DMS114 treated with DMSO at 0.1 percent for 48 hours (cell line): ENCODE results near the gene ARHGEF37.
"Not testable (repeated sequence)": the region's sequence is repeated elsewhere in the genome, so short reads cannot be mapped to it uniquely, and the experiment has no call there.

ENCODE experiments used
- DNase-seq: peaks from one replicate; lab custom pipeline; 2025; ENCODE audit not compliant: unreplicated experiment; lab: John Stamatoyannopoulos, UW

Gene ARHGEF37

DNA sequence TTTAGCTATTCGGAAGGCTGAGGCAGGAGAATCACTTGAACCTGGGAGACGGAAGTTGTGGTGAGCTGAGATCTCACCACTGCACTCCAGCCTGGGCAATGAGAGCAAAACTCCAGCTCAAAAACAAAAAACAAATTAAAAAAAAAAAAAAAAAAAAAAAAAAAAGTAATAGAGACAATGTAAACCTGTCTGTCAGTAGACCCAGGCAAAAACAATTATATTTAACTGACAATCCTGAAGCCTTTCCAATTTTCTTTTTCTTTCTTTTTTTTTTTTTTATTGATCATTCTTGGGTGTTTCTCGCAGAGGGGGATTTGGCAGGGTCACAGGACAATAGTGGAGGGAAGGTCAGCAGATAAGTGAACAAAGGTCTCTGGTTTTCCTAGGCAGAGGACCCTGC, 88.0 kb downstream of the ARHGEF37 start:
- DNase-seq = not testable (repeated sequence)

DNA sequence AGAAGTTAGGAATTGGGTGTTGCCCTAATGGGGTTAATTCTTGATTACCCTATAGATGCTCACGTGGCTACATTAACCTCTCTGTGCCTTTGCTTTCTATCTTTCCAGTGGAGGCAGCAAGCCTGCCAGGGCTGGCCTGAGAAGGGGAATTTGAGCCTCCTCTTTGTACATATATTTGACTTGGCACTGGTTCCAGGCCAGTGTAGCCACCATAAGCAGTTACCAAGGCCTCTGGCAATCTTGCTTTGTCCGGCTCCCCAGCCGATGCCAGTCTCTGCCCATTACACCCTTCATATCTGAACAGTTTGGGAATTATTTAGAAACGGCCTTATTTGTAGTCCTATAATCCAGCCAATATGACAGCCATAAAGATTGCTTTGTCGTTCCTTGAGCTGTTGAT, 90.2 kb downstream of the ARHGEF37 start:
- DNase-seq = no peak

DNA sequence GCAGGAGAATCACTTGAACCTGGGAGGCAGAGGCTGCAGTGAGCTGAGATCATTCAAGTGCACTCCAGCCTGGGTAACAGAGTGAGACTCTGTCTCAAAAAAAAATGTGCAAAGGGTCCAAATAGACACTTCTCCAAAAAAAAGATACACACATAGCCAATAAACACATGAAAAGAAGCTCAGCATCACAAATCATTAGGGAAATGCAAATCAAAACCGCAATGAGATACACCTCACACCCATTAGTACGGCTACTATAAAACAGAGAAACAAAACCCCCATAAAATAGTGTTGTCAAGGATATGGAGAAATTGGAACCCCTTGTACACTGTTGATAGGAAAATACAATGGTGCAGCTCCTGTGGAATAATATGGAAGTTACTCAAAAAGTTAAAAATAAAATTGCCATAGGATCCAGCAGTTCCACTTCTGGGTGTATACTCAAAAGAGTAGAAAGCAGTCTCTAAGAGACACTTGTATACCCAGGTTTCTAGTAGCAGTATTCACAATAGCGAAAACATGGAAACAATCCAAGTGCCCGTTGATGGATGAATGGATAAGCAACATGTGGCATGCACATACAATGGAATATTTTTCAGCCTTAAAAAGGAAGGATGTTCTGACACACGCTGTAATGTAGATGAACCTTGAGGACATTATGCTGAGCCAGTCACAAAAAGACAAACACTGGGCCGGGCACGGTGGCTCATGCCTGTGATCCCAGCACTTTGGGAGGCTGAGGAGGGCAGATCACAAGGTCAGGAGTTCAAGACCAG, 91.6 kb downstream of the ARHGEF37 start:
- no peak for DNase-seq

DNA sequence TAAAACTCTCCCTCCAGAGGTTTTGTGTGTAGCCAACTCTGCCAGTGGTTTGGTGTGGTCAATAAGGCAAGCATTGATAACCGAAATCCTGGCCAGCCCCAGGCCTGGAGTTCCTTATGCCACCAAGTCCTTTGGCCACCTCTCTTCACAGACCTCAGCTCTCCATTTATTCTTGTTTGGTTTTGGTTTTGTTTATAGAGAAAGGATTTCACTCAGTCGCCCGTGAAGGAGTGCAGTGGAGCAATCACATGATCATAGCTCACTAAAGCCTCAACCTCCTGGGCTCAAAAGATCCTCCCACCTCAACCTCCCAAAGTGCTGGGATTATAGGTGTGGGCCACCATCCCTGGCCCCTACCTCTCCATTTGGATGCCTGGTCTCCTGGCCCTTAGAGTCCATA, 93.4 kb downstream of the ARHGEF37 start:
- DNase-seq = no peak

DNA sequence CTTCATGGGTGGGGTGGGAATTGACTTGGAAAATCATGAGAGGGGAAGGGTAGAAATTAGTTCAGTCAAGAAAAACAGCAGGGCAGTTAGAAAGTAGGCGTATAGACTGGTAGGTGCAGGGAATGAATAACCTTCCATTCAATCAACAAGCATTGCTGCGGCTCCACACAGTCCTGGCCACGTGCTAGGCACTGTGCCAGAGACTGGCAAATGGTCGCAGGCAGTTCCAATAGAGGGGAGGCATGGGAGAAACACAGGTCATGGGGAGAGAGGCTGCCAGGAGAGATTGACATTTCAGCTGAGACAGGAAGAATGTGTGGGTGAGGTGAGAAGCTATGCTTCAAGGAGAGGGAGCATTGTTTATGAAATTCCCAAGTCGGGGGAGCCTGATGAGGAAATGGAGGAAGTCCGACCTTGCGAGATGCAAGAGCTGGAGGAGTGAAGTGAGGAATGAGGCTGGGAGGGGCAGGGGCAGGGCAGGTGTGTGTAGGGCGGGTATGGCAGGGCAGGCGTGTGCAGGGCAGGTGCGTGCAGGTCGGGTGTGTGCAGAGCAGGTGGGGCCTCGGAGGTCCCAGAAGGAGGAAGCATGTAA, 94.4 kb downstream of the ARHGEF37 start:
- no peak for DNase-seq

DNA sequence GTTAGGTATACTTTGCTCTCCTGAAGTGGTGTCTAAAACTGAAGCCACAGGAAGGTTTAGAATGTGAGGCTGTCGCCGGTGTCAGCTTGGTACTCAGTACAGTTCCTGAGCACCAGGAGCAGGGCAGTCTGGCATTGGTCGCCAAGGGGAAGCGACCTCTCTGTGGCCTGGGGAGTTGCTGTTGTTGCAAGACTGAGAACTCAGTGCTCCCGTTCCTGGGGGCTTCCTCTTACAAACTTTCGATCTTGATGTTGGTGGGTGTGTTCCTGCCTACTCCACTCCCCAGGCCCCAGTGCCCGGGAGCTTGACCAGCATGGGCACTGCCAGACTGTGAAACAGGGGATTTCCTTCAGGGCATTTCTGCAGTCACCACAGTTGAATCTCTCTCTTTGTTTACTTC, 96.4 kb downstream of the ARHGEF37 start:
- DNase-seq = no peak

DNA sequence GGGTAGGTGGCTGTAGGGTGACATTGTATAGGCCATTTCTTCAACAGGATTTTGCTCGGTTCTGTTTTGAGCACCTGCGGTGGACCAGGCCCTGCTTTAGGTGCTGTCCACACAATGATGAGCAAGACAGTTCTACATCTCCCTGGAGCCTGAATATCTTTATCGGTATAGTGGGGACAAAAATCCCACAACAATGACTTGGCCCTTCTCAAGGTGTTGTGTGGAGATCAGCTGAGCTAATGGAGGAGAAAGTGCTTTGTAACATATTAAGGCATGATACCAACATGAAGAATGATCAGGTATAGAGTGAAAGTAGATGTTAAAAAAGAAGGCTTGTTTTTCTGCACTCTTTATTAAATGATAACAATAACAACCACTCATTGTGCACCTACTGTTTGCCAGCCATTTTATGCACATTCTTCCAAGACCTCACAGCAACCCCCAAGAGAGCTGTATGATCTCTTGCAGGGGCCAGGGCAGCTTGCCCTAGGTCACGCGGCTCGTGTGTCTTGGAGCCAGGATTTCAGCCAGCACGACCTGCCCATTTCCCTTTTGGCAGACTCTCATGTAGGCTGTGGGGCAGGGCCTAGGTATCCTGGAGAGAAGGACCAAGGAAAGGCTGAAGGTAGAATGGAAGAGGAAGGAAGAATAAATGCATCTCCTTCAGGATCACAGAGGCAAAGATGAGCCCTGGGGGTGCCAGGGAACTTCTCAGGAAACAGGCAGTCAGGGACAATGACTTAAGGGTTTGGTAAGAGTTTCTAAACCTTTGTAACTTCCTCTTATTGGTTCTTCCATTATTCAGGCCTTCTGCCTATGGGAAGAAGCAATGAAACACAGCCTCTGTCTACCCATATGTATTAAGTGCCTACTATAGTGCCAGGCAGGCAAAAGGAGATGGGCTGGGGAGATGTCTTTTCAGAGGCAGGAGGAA, 98.8 kb downstream of the ARHGEF37 start:
- DNase-seq = no peak

DNA sequence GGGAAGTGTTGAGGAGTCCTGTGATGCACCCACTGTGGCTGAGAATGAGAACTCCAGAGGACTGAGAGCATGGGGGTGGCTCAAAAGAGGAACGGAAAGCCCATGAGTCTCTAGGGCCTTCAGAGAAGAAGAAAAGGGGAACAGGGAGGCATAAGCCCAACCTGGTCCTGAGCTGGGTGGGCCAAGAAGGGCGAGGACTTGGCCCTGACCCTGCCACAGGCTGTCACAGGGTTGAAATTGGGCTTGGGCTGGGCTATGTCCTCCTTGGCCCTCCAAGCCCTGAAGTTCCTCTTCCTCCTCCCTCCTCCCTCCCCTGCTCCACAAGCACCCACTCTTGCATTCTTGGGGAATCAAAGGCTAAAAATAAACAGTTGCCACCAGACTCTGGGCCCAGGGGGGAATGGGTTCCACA, 99.5 kb downstream of the ARHGEF37 start:
- DNase-seq = no peak

DNA sequence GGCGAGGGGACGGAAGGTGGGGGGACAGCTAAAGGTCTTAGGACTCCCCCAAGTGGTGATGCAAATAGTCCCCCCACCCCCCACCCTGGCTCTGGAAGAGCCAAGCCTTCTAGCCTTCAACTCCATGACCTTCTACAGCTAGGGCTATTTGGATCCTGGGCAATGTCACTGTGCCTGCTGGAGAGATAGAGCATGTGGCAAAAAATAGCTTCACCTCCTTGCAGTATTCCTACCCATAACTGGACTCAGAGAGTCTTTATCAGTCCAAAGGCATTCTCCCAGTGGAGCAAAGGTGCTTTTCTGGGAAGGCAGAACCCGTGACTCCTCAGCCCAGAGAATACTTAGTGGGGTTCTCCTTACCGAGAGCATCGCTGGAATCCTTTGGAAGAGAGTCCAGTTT, 100.0 kb downstream of the ARHGEF37 start:
- no peak for DNase-seq

DNA sequence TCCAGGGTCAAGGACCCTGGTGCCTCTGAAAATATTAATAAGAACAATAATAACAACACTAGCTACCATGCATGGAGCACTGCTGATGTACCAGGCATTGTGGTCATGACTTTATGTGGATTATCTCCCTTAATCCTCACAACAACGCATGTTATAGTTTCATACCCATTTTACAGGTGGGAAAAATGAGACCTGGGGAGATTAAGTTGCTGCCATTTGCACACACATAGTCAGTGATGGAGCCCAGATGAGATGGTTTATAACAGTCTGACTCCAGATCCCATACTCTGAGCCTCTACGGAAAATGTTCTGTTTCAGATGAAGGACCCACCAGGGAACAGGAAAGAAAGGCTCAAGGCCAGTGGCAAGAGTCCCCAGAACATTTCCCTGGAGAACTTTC, 100.6 kb downstream of the ARHGEF37 start:
- DNase-seq = no peak

DNA sequence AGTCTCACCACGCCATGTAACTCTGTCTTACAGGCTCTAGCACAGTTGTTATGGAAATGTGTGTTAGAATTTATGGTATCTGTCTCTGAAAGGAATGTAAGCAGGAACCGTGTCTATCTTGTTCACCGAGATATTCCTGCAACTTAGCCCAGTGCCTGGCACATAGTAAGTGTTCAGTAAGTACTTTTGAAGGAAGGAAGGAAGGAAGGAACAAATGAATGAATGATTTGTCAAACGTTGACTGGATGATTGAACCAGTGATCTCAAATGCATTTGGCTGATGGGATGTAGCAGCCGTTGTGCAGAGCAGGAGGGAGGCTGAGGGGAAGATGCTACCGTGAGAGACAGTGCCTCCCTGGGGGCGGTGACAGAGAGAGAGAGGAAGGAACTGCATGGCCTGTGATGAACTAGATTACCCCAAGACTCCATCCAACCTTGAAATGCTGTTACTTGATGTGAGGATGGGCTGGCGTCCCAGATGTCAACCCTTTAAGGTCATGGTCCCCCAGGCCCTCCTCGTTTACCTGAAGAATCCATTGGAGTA, 101.3 kb downstream of the ARHGEF37 start:
- DNase-seq = no peak

DNA sequence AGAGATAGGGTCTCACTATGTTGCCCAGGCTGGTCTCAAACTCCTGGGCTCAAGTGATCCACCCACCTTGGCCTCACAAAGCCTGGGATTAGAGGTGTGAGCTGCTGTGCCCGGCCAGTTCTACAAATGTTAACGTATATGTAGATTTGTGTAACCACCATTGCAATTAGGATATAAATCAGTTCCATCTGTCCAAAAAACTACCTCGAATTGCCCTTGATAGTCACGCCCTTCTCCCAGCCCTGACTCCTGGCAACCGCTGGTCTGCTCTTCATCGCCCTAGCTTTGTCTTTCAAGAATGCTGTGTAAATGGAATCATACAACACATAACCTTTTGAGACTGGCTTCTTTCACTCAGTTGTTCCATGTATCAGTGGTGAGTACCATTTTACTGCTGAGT, 102.7 kb downstream of the ARHGEF37 start:
- no peak for DNase-seq

DNA sequence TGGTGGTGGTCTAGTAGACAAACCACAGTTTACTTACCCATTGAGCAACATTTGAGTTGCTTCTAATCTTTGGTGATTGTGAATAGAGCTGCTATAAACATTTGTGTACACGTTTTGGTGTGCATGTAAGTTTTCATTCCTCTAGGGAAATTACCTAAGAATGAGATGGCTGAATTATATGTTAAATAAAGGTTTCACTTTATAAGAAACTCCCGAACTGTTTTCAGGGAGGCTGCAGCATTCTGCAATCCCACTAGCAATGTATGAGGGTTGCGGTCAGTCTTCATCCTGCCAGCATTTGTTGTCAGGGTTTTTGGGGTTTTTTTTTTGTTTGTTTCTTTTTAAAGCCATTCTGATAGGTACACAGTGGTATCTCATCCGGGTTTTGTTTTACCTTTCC, 103.1 kb downstream of the ARHGEF37 start:
- no peak for DNase-seq
